Spleen (tissue), 7 donors: ENCODE data around the gene NBEA.

Source experiments
- CTCF ChIP-seq, 11 experiments: fragments of 200-600 bp in 7 of 11; fragments of 450-650 bp in 4 of 11; sonication (generic) in 4 of 11; IDR thresholded peaks in 8 of 11; conservative IDR thresholded peaks in 3 of 11; 1 replicate in 7 of 11; 2 replicates in 4 of 11; pipeline versions ENCODE4 v1.4.0 to v1.8.0; 2016 to 2021; ENCODE audit warnings: antibody characterized with exemption in 11 of 11, inconsistent platforms in 4 of 11, mild to moderate bottlenecking in 1 of 11
- POLR2A ChIP-seq, 3 donors: fragments of 450-650 bp; IDR thresholded peaks; one replicate each; pipeline ENCODE4 v1.5.1; 2017; ENCODE audit warnings: antibody characterized with exemption in 3 of 3, mild to moderate bottlenecking in 1 of 3
- POLR2AphosphoS5 ChIP-seq, 3 donors: sonication (generic); formaldehyde crosslinking; IDR thresholded peaks; one replicate each; pipeline ENCODE4 v1.5.1; 2017; ENCODE audit warnings: antibody characterized with exemption in 3 of 3
- donor health status: DM: no; HTN: no; CAD: no; lungs with moderate emphysema.
- donor health status: DM: no; HTN: no; CAD: no.
- donor health status: DM: no; HTN: no; CAD: no.

- TF ChIP-seq CTCF (IDR thresholded peaks at IDR 0.05 in 8 of 11, conservative IDR thresholded peaks at IDR 0.05 in 3 of 11) (no peak), POLR2AphosphoS5 (IDR thresholded peaks at IDR 0.05) (no peak), POLR2A (IDR thresholded peaks at IDR 0.05) (no peak)
Observed at GRCh38 chr13:35496006-35496405, 553.9 kb downstream of the NBEA start.
